BLaER1 treated with 17β-estradiol and CSF1 and Interleukin-3, amounts not matched to agents 10 nM and 100 nM (cell line): ENCODE measurements around the gene N4BP2L2.

Experiments used
- H3K27ac ChIP-seq, 11 experiments: shearing (Covaris generic); formaldehyde crosslinking; 2 replicates each; pipeline ENCODE4 v1.8.1; 2022
- H3K27me3 ChIP-seq, 11 experiments: shearing (Covaris generic); formaldehyde crosslinking; 2 replicates each; pipeline ENCODE4 v1.8.1; 2022
- H3K36me3 ChIP-seq, 11 experiments: shearing (Covaris generic); formaldehyde crosslinking; 2 replicates each; pipeline ENCODE4 v1.8.1; 2022
- H3K4me1 ChIP-seq, 10 experiments: shearing (Covaris generic); formaldehyde crosslinking; 2 replicates each; pipeline ENCODE4 v1.8.1; 2022
- H3K4me2 ChIP-seq, 11 experiments: shearing (Covaris generic); formaldehyde crosslinking; 2 replicates each; pipeline ENCODE4 v1.8.1; 2022
- H3K4me3 ChIP-seq, 10 experiments: shearing (Covaris generic); formaldehyde crosslinking; 2 replicates each; pipeline ENCODE4 v1.8.1; 2022
- H3K9ac ChIP-seq, 11 experiments: shearing (Covaris generic); formaldehyde crosslinking; 2 replicates each; pipeline ENCODE4 v1.8.1; 2022
- H3K9me3 ChIP-seq, 11 experiments: shearing (Covaris generic); formaldehyde crosslinking; replicated peaks in 1 of 11; 2 replicates each; pipeline ENCODE4 v1.8.1; 2022
- H4K20me1 ChIP-seq, 11 experiments: shearing (Covaris generic); formaldehyde crosslinking; 2 replicates each; pipeline ENCODE4 v1.8.1; 2022
- Cebpa-rat ChIP-seq, 11 experiments: shearing (Covaris generic); IDR thresholded peaks; 2 replicates each; pipeline ENCODE4 v1.8.1; 2022

The N4BP2L2 gene

GRCh38 chr13:32496599-32497160, 41.9 kb downstream of the N4BP2L2 start:
- Histone ChIP-seq H3K4me2 (no peak overlapping the region), H3K27me3 (no peaks in the 10 kb centered on the region), H4K20me1 (peaks cover 0 to 4% (median 0%) of the 10 kb centered on the region in 11 experiments; a peak in 2 of 22 replicates), H3K4me3 (no peak overlapping the region), H3K4me1 (no peaks in the 10 kb centered on the region), H3K36me3 (peaks cover 0 to 11% (median 0%) of the 10 kb centered on the region in 11 experiments; a peak in 1 of 22 replicates), H3K27ac (no peak overlapping the region), H3K9me3 (no peaks in the 10 kb centered on the region), H3K9ac (no peak overlapping the region)
- no peak for TF ChIP-seq Cebpa-rat (IDR thresholded peaks at IDR 0.05)

GRCh38 chr13:32495841-32496240, 42.8 kb downstream of the N4BP2L2 start:
- TF ChIP-seq Cebpa-rat (IDR thresholded peaks at IDR 0.05) = no peak
- Histone ChIP-seq H3K4me2 (no peak overlapping the region), H3K36me3 (0 out of 22 replicates have a peak, but pooled peaks cover 0 to 2% (median 0%) of the 10 kb centered on the region in 11 experiments), H3K27me3 (no peaks in the 10 kb centered on the region), H3K4me1 (no peaks in the 10 kb centered on the region), H3K9me3 (no peaks in the 10 kb centered on the region), H4K20me1 (peaks cover 0 to 4% (median 0%) of the 10 kb centered on the region in 11 experiments; a peak in 2 of 22 replicates), H3K9ac (no peak overlapping the region), H3K4me3 (no peak overlapping the region), H3K27ac (no peak overlapping the region)

DNA sequence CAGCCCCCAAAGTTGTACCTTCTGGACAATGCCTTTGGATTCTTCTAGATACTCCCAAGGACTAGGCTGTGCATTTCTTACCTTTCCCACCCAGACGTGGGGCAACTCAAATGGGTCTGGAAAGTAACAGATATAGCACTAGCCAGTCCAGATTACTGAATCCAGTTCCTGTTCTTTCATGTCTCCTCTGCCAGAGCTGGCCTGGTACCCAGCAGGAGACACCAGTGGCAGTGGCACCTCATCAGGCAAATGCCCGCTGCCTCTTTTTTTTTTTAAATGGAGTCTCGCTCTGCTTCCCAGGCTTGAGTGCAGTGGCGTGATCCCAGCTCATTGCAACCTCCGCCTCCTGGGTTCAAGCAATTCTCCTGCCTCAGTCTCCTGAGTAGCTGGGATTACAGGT, 43.2 kb downstream of the N4BP2L2 start:
- no peaks in the 10 kb centered on the region for H3K9me3 ChIP-seq
- TF ChIP-seq Cebpa-rat (IDR thresholded peaks at IDR 0.05) = no peak
- peaks cover 0 to 4% (median 0%) of the 10 kb centered on the region in 11 experiments; a peak in 2 of 22 replicates for H4K20me1 ChIP-seq

DNA sequence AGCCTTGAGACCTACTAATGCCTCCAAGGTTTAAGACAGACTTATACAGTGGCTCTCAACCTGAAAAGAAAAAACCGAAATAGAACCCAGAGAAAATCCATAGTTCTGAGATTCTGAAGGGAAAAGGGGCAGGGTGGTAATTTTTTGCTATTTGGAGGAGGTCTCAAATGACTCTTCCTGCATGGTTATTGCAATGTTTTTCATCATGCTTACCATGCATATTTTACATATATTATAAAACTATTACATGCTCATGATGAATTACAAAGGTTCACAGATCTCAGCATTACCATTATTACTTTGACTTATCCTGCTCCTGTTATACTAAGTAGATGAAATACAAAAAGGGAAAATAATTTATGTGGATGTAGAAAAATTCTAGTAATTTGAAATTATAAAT, 47.6 kb downstream of the N4BP2L2 start:
- Histone ChIP-seq H3K9ac (no peak overlapping the region), H3K9me3 (peaks cover 0 to 4% (median 0%) of the 10 kb centered on the region in 11 experiments; a peak in 1 of 22 replicates), H4K20me1 (no peaks in the 10 kb centered on the region), H3K27ac (no peak overlapping the region), H3K4me1 (no peaks in the 10 kb centered on the region), H3K36me3 (peaks cover 0 to 7% (median 0%) of the 10 kb centered on the region in 11 experiments; a peak in 1 of 22 replicates), H3K4me2 (no peak overlapping the region), H3K4me3 (no peak overlapping the region), H3K27me3 (no peaks in the 10 kb centered on the region)
- no peak for TF ChIP-seq Cebpa-rat (IDR thresholded peaks at IDR 0.05)

More for the DNA sequence above, 43.2 kb downstream of the N4BP2L2 start:
- no peak overlapping the region for H3K4me3 ChIP-seq
- no peaks in the 10 kb centered on the region for H3K27me3 ChIP-seq
- no peak overlapping the region for H3K9ac ChIP-seq
- H3K36me3 ChIP-seq = no peaks in the 10 kb centered on the region
- no peak overlapping the region for H3K4me2 ChIP-seq
- H3K27ac ChIP-seq = no peak overlapping the region
- no peaks in the 10 kb centered on the region for H3K4me1 ChIP-seq

- no peak for TF ChIP-seq Cebpa-rat (IDR thresholded peaks at IDR 0.05)
- H4K20me1 ChIP-seq = no peaks in the 10 kb centered on the region
- H3K27ac ChIP-seq = no peak overlapping the region
- peaks cover 0 to 14% (median 0%) of the 10 kb centered on the region in 11 experiments; a peak in 1 of 22 replicates for H3K36me3 ChIP-seq
- H3K27me3 ChIP-seq = no peaks in the 10 kb centered on the region
- no peak overlapping the region for H3K4me3 ChIP-seq
- H3K9ac ChIP-seq = no peak overlapping the region
- peaks cover 0 to 16% (median 4%) of the 10 kb centered on the region in 10 experiments; a peak in 10 of 20 replicates for H3K4me1 ChIP-seq
- no peak overlapping the region for H3K4me2 ChIP-seq
- H3K9me3 ChIP-seq = no peaks in the 10 kb centered on the region
Observed at GRCh38 chr13:32476892-32477291, 61.7 kb downstream of the N4BP2L2 start.

DNA sequence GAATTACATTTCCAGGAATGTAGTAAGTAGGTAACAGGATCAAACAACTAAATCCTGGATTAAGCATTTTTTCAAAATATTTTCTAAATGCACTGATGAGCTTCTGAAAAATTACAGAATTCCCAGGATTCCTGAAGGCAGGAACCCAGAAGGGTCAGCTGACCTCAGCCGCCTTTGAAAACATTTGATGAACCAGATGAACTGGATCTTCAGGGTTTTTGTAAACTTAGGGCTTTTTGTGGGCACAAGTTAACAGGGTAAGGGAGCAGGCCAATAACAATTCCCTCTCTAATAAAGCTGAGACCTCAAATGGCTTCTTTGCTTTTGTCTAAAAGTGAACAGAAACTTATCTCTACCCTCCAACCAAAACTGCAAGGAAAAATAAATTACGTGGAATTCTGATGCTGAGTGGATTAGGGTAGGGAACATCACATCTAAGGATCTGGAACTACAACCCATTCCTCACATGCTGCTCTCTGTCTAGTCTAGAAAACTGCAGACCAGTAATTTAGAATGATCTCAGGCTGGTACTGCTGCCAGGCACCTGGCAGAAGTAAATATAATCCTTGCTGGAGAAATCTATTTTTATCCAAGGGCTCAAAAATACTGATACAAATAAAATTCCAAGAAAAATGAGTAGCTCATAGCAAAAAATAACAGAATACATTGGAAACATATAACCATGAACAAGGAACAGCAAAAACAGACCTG, 62.4 kb downstream of the N4BP2L2 start:
- no peak overlapping the region for H3K27ac ChIP-seq
- H3K4me3 ChIP-seq = no peak overlapping the region
- peaks cover 0 to 23% (median 4%) of the 10 kb centered on the region in 10 experiments; a peak in 10 of 20 replicates for H3K4me1 ChIP-seq
- H3K9ac ChIP-seq = no peak overlapping the region
- H3K9me3 ChIP-seq = no peaks in the 10 kb centered on the region
- no peak for TF ChIP-seq Cebpa-rat (IDR thresholded peaks at IDR 0.05)
- peaks cover 0 to 14% (median 0%) of the 10 kb centered on the region in 11 experiments; a peak in 1 of 22 replicates for H3K36me3 ChIP-seq
- H3K4me2 ChIP-seq = no peak overlapping the region
- H4K20me1 ChIP-seq = no peaks in the 10 kb centered on the region
- no peaks in the 10 kb centered on the region for H3K27me3 ChIP-seq

- no peak overlapping the region for H3K4me3 ChIP-seq
- peaks cover 0 to 14% (median 0%) of the 10 kb centered on the region in 11 experiments; a peak in 1 of 22 replicates for H3K36me3 ChIP-seq
- no peaks in the 10 kb centered on the region for H3K9me3 ChIP-seq
- H3K27me3 ChIP-seq = no peaks in the 10 kb centered on the region
- no peak overlapping the region for H3K4me2 ChIP-seq
- H3K4me1 ChIP-seq = peaks cover 0 to 25% (median 4%) of the 10 kb centered on the region in 10 experiments; a peak in 10 of 20 replicates
- H3K27ac ChIP-seq = no peak overlapping the region
- no peaks in the 10 kb centered on the region for H4K20me1 ChIP-seq
- H3K9ac ChIP-seq = no peak overlapping the region
- no peak for TF ChIP-seq Cebpa-rat (IDR thresholded peaks at IDR 0.05)
Observed at GRCh38 chr13:32474999-32475792, 63.4 kb downstream of the N4BP2L2 start.

DNA sequence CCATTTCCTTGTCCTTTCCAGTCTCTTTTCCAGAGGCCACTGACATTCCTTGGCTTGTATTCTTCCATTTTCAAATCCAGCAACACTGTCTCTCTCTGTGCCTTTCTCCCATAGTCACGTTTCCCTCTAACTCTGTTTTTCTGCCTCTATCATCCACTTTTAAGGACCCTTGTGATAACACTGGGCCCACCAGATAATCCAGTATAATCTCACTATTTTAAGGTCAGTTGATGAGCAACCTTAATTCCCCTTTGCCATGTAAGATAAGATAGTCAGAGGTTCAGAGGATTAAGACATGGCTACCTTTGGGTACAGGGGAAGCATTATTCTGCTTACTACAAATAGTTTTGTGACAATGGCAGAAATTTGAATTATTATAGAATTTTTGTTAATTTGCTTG, 64.9 kb downstream of the N4BP2L2 start:
- peaks cover 0 to 25% (median 4%) of the 10 kb centered on the region in 10 experiments; a peak in 10 of 20 replicates for H3K4me1 ChIP-seq
- no peak overlapping the region for H3K27ac ChIP-seq
- peaks cover 0 to 14% (median 0%) of the 10 kb centered on the region in 11 experiments; a peak in 1 of 22 replicates for H3K36me3 ChIP-seq
- H3K27me3 ChIP-seq = no peaks in the 10 kb centered on the region
- no peaks in the 10 kb centered on the region for H3K9me3 ChIP-seq
- H3K9ac ChIP-seq = no peak overlapping the region
- TF ChIP-seq Cebpa-rat (IDR thresholded peaks at IDR 0.05) = no peak
- no peak overlapping the region for H3K4me3 ChIP-seq
- H3K4me2 ChIP-seq = no peak overlapping the region
- H4K20me1 ChIP-seq = no peaks in the 10 kb centered on the region
